Right cardiac atrium (tissue), 5 donors: Measurements from ENCODE around the gene THADA. TPM values are rescaled to one million over a fixed set of nuclear protein-coding genes. Genes with fewer than 3 reads are reported as not detected.

ENCODE experiments used
- ATAC-seq, 2 donors: fragments of 200-7000 bp; cut with Tn5 transposase; one replicate each; pipeline versions ENCODE4 v1.8.0 to v1.9.1; 2020; ENCODE audit warnings: moderate library complexity in 2 of 2, mild to moderate bottlenecking in 1 of 2
- DNase-seq, 3 donors: peaks; one replicate each; pipeline ENCODE4 v3.0.0-alpha.2; 2020
- H3K27ac ChIP-seq: one replicate; pipeline ENCODE4 v1.5.1; 2013; ENCODE audit warnings: mild to moderate bottlenecking, low read length, control low read depth, moderate library complexity
- H3K27me3 ChIP-seq: one replicate; pipeline ENCODE4 v1.6.1; 2013; ENCODE audit not compliant: control insufficient read depth, insufficient read depth
- H3K4me1 ChIP-seq: one replicate; pipeline ENCODE4 v1.6.1; 2013; ENCODE audit warnings: low read length; ENCODE audit not compliant: control insufficient read depth, insufficient read depth
- H3K4me3 ChIP-seq: one replicate; pipeline ENCODE4 v1.5.1; 2013; ENCODE audit warnings: low read length, control low read depth
- H3K9me3 ChIP-seq: one replicate; pipeline ENCODE4 v1.6.1; 2013; ENCODE audit warnings: low read length; ENCODE audit not compliant: control insufficient read depth
- WGBS: extraction: QIAGEN DNeasy Blood & Tissue Kit; methylation state at CpG from one replicate; pipeline ENCODE4 v1.1.7; 2013; 5-methylcytosine and 5-hydroxymethylcytosine counted together
- intact Hi-C, 4 donors: fragments of 100-400 bp; cut with DNase I; formaldehyde crosslinking; loops; one replicate each; pipeline versions ENCODE4 v1.11.0 to v1.14.0; 2022 to 2023
- polyA plus RNA-seq: library from polyadenylated mRNA; stranded (reverse); fragments of 200-250 nt; gene quantifications from one replicate; pipeline ENCODE4 v1.2.3, GENCODE V29; 2013
- total RNA-seq, 4 donors: library from RNA; stranded (reverse); fragmentation: NEBNext Ultra II Directional; extraction: Animal tissue kit (Norgen Biotek cat#: 25700); gene quantifications; one replicate each; pipeline ENCODE4 v1.2.1, GENCODE V29; 2021
- donor health status: healthy with polysubstance abuse.
- donor health status: DM: no; HTN: yes; CAD: no.
- donor health status: DM: no; HTN: no; CAD: no.
- donor health status: DM: no; HTN: yes; CAD: no; lungs with severe emphysema.
- donor health status: DM: yes; HTN: yes; CAD: no.

The THADA gene
- total and polyA plus RNA-seq, 5 donors = 10.6 to 20.7 (median 19.8) TPM

GRCh38 chr2:43438858-43439655 is 156.8 kb downstream of the THADA start:
- H3K9me3 ChIP-seq = no peaks in the 10 kb centered on the region
- H3K4me1 ChIP-seq = no peaks in the 10 kb centered on the region
- 82% methylated on average over 7 of the region's 7 CpGs for WGBS
- no peak for ATAC-seq
- no peak for DNase-seq
- H3K27me3 ChIP-seq = no peaks in the 10 kb centered on the region
- no peak overlapping the region for H3K4me3 ChIP-seq
- intact Hi-C loops = no loop called here
- no peak overlapping the region for H3K27ac ChIP-seq

- intact Hi-C loops = no loop called here
- Histone ChIP-seq H3K9me3 (no peaks in the 10 kb centered on the region), H3K27me3 (no peaks in the 10 kb centered on the region), H3K4me1 (no peaks in the 10 kb centered on the region), H3K4me3 (no peak overlapping the region), H3K27ac (no peak overlapping the region)
- 88% methylated on average over 3 of the region's 3 CpGs for WGBS
- no peak for ATAC-seq
- DNase-seq = no peak
Measured at GRCh38 chr2:43438342-43438741, 157.5 kb downstream of the THADA start.

- no peak overlapping the region for H3K27ac ChIP-seq
- DNase-seq = no peak
Measured at GRCh38 chr2:43437363-43437762, 158.5 kb downstream of the THADA start.

GRCh38 chr2:43436431-43436830 is 159.4 kb downstream of the THADA start:
- WGBS = 100% methylated on average over 1 of the region's 1 CpG
- intact Hi-C loops = no loop called here

More at GRCh38 chr2:43437363-43437762, 158.5 kb downstream of the THADA start:
- Histone ChIP-seq H3K27me3 (no peaks in the 10 kb centered on the region), H3K4me3 (no peak overlapping the region), H3K4me1 (no peaks in the 10 kb centered on the region), H3K9me3 (no peaks in the 10 kb centered on the region)
- WGBS = 93% methylated on average over 2 of the region's 2 CpGs
- no peak for ATAC-seq
- intact Hi-C loops = no loop called here

DNA sequence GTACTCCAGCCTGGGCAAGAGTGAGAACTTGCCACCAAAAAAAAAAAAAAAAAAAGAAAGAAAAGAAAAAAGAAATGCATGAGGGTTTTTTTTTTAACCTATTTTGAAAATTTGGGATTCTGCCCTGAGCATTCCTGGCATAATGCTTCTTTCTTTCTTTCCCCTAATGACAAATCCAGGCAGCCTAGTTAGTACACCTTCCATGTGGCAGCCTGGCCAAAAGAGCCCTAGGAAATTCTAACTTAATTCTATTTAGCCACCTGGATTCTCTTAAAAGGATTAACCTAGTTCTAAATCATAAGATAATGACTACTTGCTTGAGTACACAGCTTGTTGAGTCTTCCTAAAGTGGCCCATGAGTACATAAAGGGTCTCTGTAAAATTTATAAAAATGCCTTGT is 160.1 kb downstream of the THADA start:
- Histone ChIP-seq H3K4me1 (no peaks in the 10 kb centered on the region), H3K27ac (no peak overlapping the region), H3K27me3 (no peaks in the 10 kb centered on the region), H3K4me3 (no peak overlapping the region), H3K9me3 (no peaks in the 10 kb centered on the region)
- DNase-seq (no peak), ATAC-seq (no peak)
- intact Hi-C loops = no loop called here

More at GRCh38 chr2:43436431-43436830, 159.4 kb downstream of the THADA start:
- no peak overlapping the region for H3K27ac ChIP-seq
- DNase-seq = no peak
- no peaks in the 10 kb centered on the region for H3K27me3 ChIP-seq
- H3K4me3 ChIP-seq = no peak overlapping the region
- no peaks in the 10 kb centered on the region for H3K4me1 ChIP-seq
- no peak for ATAC-seq
- H3K9me3 ChIP-seq = no peaks in the 10 kb centered on the region

- no peak overlapping the region for H3K27ac ChIP-seq
- H3K4me3 ChIP-seq = no peak overlapping the region
- WGBS = 49% methylated on average over 2 of the region's 2 CpGs
- no peaks in the 10 kb centered on the region for H3K27me3 ChIP-seq
- DNase-seq = no peak
- ATAC-seq = peak in 1 of 2 donors; percentile 63
- intact Hi-C loops = no loop called here
- H3K9me3 ChIP-seq = no peaks in the 10 kb centered on the region
- H3K4me1 ChIP-seq = peaks cover 3% of the 10 kb centered on the region
Measured at GRCh38 chr2:43430489-43430888, 165.3 kb downstream of the THADA start.

DNA sequence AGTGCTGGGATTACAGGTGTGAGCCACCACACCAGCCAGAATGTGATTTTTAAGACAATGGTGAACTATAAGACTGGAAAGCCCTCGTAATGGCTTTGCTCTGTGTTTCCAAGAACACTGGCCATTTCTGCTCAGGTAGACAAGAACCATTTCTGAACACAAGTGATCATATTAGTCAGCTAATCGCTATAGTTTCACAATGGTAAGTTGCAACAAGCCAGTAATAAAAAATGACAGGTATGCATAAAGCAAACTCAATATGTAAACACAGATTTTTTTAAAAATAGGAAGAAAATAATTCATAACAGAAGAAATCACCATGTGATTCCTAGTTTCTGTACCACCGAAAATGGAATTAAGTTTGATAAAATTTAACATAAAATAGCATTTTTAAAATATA is 166.5 kb downstream of the THADA start:
- intact Hi-C loops = no loop called here
- no peak overlapping the region for H3K4me3 ChIP-seq
- peaks cover 3% of the 10 kb centered on the region for H3K4me1 ChIP-seq
- 97% methylated on average over 3 of the region's 3 CpGs for WGBS
- H3K27me3 ChIP-seq = no peaks in the 10 kb centered on the region
- H3K9me3 ChIP-seq = no peaks in the 10 kb centered on the region
- DNase-seq (no peak), ATAC-seq (no peak)
- no peak overlapping the region for H3K27ac ChIP-seq

DNA sequence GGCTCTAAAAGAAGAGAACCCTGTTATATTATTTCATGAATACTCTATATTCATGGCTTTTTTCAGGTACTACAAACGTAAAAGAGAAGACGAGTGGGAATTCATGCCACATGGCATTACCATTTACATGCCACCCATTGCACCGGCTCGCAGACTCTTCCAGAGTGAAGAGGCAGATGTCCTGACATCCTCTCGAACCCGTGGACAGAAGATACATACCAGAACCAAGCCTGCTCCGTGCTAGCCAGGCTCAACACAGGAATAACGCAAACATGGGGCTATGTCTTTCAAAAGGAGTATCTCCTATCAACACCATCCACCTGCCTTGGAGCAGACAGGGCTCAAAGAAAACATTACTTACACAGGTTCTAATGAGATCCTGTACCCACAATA is 168.8 kb downstream of the THADA start:
- H3K4me3 ChIP-seq = no peak overlapping the region
- no peak for DNase-seq
- no peaks in the 10 kb centered on the region for H3K9me3 ChIP-seq
- intact Hi-C loops = no loop called here
- no peaks in the 10 kb centered on the region for H3K27me3 ChIP-seq
- ATAC-seq = no peak
- no peak overlapping the region for H3K27ac ChIP-seq
- WGBS = 90% methylated on average over 8 of the region's 8 CpGs
- peaks cover 3% of the 10 kb centered on the region for H3K4me1 ChIP-seq

GRCh38 chr2:43426305-43427031 is 169.4 kb downstream of the THADA start:
- peak; percentile 44 to 68 (median 63) for DNase-seq

DNA sequence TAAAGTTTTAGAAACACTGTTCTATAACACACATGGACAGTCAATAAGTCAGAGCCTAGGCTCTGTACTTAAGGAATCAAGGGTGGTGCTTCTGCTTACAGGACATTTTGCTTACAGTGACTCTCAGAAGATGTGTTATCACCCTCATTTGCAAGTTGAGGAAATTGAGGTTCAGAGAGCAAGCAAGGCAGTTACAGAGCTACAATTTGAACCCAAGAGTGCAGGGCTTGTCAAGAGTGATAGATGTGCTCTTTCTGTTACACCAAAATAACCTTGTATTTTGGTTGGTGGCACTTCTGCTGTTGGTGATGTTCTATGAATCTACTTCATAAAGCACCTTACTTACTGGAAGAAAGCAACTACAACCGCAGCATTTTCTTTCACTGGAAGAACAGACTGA is 170.2 kb downstream of the THADA start:
- DNase-seq (no peak), ATAC-seq (no peak)
- Histone ChIP-seq H3K27ac (no peak overlapping the region), H3K4me1 (peaks cover 3% of the 10 kb centered on the region), H3K27me3 (no peaks in the 10 kb centered on the region), H3K9me3 (no peaks in the 10 kb centered on the region), H3K4me3 (no peak overlapping the region)
- intact Hi-C loops = no loop called here
- WGBS = 96% methylated on average over 1 of the region's 1 CpG

More at GRCh38 chr2:43426305-43427031, 169.4 kb downstream of the THADA start:
- H3K4me3 ChIP-seq = no peak overlapping the region
- H3K4me1 ChIP-seq = peaks cover 3% of the 10 kb centered on the region
- intact Hi-C loops = no loop called here
- 63% methylated on average over 3 of the region's 3 CpGs for WGBS
- no peak overlapping the region for H3K27ac ChIP-seq
- no peaks in the 10 kb centered on the region for H3K9me3 ChIP-seq
- no peaks in the 10 kb centered on the region for H3K27me3 ChIP-seq
- ATAC-seq = peak; percentile 74 to 81
